GM13976 (cell line): ENCODE data around the gene JDP2.

Experiments
- DNase-seq: peaks from one replicate; pipeline ENCODE4 v3.0.0; 2012; ENCODE audit warnings: low spot score
- CTCF ChIP-seq: IDR thresholded peaks from 2 replicates; pipeline ENCODE4 v1.5.1; 2012; ENCODE audit warnings: borderline replicate concordance, mild to moderate bottlenecking; ENCODE audit not compliant: insufficient read depth; ENCODE audit errors: extremely low read depth, missing control alignments, control extremely low read depth
- in situ Hi-C: fragments of 300-500 bp; cut with MboI; formaldehyde crosslinking; loops from one replicate; pipeline ENCODE4 v1.12.0; 2022; ENCODE audit warnings: low sequenced_read_pairs, mixed read lengths, inconsistent platforms; ENCODE audit not compliant: unreplicated experiment

JDP2 gene

GRCh38 chr14:75434138-75434889, 6.5 kb downstream of the JDP2 start:
- TF ChIP-seq CTCF, result no peak
- no peak for DNase-seq
- in situ Hi-C loops, result no loop called here

- TF ChIP-seq CTCF, result no peak
- in situ Hi-C loops, result no loop called here
- DNase-seq, result no peak
Measured at GRCh38 chr14:75434890-75435248, 7.0 kb downstream of the JDP2 start.

- in situ Hi-C loops, result no loop called here
- no peak for TF ChIP-seq CTCF
- DNase-seq, result no peak
Measured at GRCh38 chr14:75435473-75435872, 7.7 kb downstream of the JDP2 start.

GRCh38 chr14:75437201-75438143, 9.7 kb downstream of the JDP2 start:
- DNase-seq, result no peak
- in situ Hi-C loops, result no loop called here
- no peak for TF ChIP-seq CTCF

- no peak for TF ChIP-seq CTCF
- in situ Hi-C loops, result no loop called here
- DNase-seq, result no peak
Measured at GRCh38 chr14:75438486-75439080, 10.8 kb downstream of the JDP2 start.

GRCh38 chr14:75439989-75440388, 12.2 kb downstream of the JDP2 start:
- DNase-seq, result no peak
- no peak for TF ChIP-seq CTCF
- in situ Hi-C loops, result no loop called here
